DND-41 (cell line): ENCODE data around the gene MYH6.

Source experiments
- CTCF ChIP-seq: IDR thresholded peaks from 2 replicates; pipeline ENCODE4 v1.5.1; 2012; ENCODE audit warnings: borderline replicate concordance, low read length, moderate library complexity, mild to moderate bottlenecking; ENCODE audit not compliant: poor library complexity, severe bottlenecking; ENCODE audit errors: extremely low read depth
- EZH2 ChIP-seq: IDR thresholded peaks from 3 replicates; pipeline ENCODE4 v1.6.1; 2012; ENCODE audit warnings: borderline replicate concordance, low read depth, mild to moderate bottlenecking, moderate library complexity, low read length, inconsistent platforms; ENCODE audit not compliant: severe bottlenecking

- TF ChIP-seq CTCF (peak; percentile 9), EZH2 (no peak)
These were observed 63.6 kb downstream of the MYH6 start for GRCh38 chr14:23344481-23344880.
